A549 treated with RU486 at 1 μM for 4 hours (cell line): Measurements from ENCODE around the gene ZNF208. TPM values are rescaled to one million over a fixed set of nuclear protein-coding genes. Genes with fewer than 3 reads are reported as not detected.

Source experiments
- total RNA-seq: library from RNA; stranded (reverse); fragments of 200-300 nt; extraction: Qiagen RNA extraction; gene quantifications from 5 replicates; pipeline ENCODE4 v1.2.3, GENCODE V29; 2022; ENCODE audit warnings: low read depth

Gene ZNF208
- not detected in 5 replicates for total RNA-seq

GRCh38 chr19:22010437-22011143 lies at the start of gene ZNF208:
TSS of gene ZNF208 (minus strand) at chr19:22010943. CDS start at chr19:22010794, 149 bp downstream.

Other genes starting within 250 kb of the ZNF208 start
- gene ZNF100, start 243.4 kb downstream of the ZNF208 start, total RNA-seq = not detected in 5 replicates
- 2.1 to 4.2 TPM (median 2.9 TPM) in 5 replicates for gene ZNF43, start 174.8 kb downstream of the ZNF208 start, total RNA-seq
- gene ZNF257, start 41.5 kb upstream of the ZNF208 start, total RNA-seq = not detected in 5 replicates
- gene ZNF676, start 186.0 kb upstream of the ZNF208 start, total RNA-seq = not detected in 5 replicates